Measurements from ENCODE around the gene ATP5PO. TPM values are rescaled to one million over a fixed set of nuclear protein-coding genes. Genes with fewer than 3 reads are reported as not detected.
A peak's percentile ranks its signal among the peaks of the same experiment; 100 is the strongest.

Gene ATP5PO
- total RNA-seq, 2 experiments from 2014 or later = 193 to 196 TPM

- no peaks in the 10 kb centered on the region for H3K9me3 Mint-ChIP-seq
- ChIA-PET CTCF (interaction anchor here (0.8 to 2.1 kb wide), 5 partner anchors 10 to 440 kb away, joined by 3 to 9 read pairs (median 4); no protein-coding TSS in a partner anchor), POLR2A (interaction anchor here (1.1 to 2.7 kb wide), 3 partner anchors 10 to 35 kb away, joined by 3 to 17 read pairs (median 12); no protein-coding TSS in a partner anchor)
- H3K4me1 Mint-ChIP-seq = peaks cover 33% of the 10 kb centered on the region
- peaks cover 43% of the 10 kb centered on the region for H3K36me3 Mint-ChIP-seq (ENCODE audit: low read depth)
- H3K27me3 Mint-ChIP-seq = no peaks in the 10 kb centered on the region
- H3K4me3 Mint-ChIP-seq = peak overlapping the region; percentile 94
- no peak overlapping the region for H3K27ac Mint-ChIP-seq
- no peak for DNase-seq
These were observed 1.4 kb downstream of the ATP5PO start for GRCh38 chr21:33914188-33914587.

- peaks cover 70% of the 10 kb centered on the region for H3K36me3 Mint-ChIP-seq (ENCODE audit: low read depth)
- no peak overlapping the region for H3K27ac Mint-ChIP-seq
- DNase-seq = no peak
- no peak overlapping the region for H3K4me3 Mint-ChIP-seq
- H3K27me3 Mint-ChIP-seq = no peaks in the 10 kb centered on the region
- H3K9me3 Mint-ChIP-seq = no peaks in the 10 kb centered on the region
- H3K4me1 Mint-ChIP-seq = peaks cover 17% of the 10 kb centered on the region
- ChIA-PET POLR2A (no interaction called here), CTCF (no interaction called here)
These were observed 5.8 kb downstream of the ATP5PO start for GRCh38 chr21:33909756-33910155.

- no peaks in the 10 kb centered on the region for H3K27me3 Mint-ChIP-seq
- H3K4me3 Mint-ChIP-seq = no peak overlapping the region
- H3K9me3 Mint-ChIP-seq = no peaks in the 10 kb centered on the region
- peaks cover 9% of the 10 kb centered on the region for H3K4me1 Mint-ChIP-seq
- ChIA-PET CTCF (no interaction called here), POLR2A (no interaction called here)
- peaks cover 74% of the 10 kb centered on the region for H3K36me3 Mint-ChIP-seq (ENCODE audit: low read depth)
- no peak overlapping the region for H3K27ac Mint-ChIP-seq
- DNase-seq = no peak
These were observed 6.8 kb downstream of the ATP5PO start for GRCh38 chr21:33908760-33909159.

GRCh38 chr21:33904041-33904440 lies 11.6 kb downstream of the ATP5PO start:
- peaks cover 24% of the 10 kb centered on the region for H3K4me1 Mint-ChIP-seq
- no peaks in the 10 kb centered on the region for H3K27me3 Mint-ChIP-seq
- no peak overlapping the region for H3K27ac Mint-ChIP-seq
- no peak overlapping the region for H3K4me3 Mint-ChIP-seq
- H3K36me3 Mint-ChIP-seq (ENCODE audit: low read depth) = peaks cover 72% of the 10 kb centered on the region
- POLR2A ChIA-PET = no interaction called here
- H3K9me3 Mint-ChIP-seq = no peaks in the 10 kb centered on the region
- no peak for DNase-seq
- CTCF ChIA-PET = interaction anchor here (0.8 kb wide), 1 partner anchor 10 kb away, joined by 3 read pairs; no protein-coding TSS in a partner anchor

GRCh38 chr21:33902349-33902748 lies 13.3 kb downstream of the ATP5PO start:
- Mint-ChIP-seq H3K36me3 (ENCODE audit: low read depth) (peaks cover 58% of the 10 kb centered on the region), H3K27me3 (no peaks in the 10 kb centered on the region), H3K27ac (no peak overlapping the region), H3K9me3 (no peaks in the 10 kb centered on the region), H3K4me1 (peaks cover 24% of the 10 kb centered on the region), H3K4me3 (no peak overlapping the region)
- CTCF ChIA-PET = interaction anchor here (1.0 to 1.3 kb wide), 3 partner anchors 12 to 460 kb away, joined by 3 to 6 read pairs (median 4); no protein-coding TSS in a partner anchor
- POLR2A ChIA-PET = interaction anchor here (1.0 kb wide), 1 partner anchor 46 kb away, joined by 3 read pairs; no protein-coding TSS in a partner anchor
- no peak for DNase-seq

GRCh38 chr21:33901412-33902288 lies 14.0 kb downstream of the ATP5PO start:
- Mint-ChIP-seq H3K27ac (peak overlapping the region; percentile 52), H3K27me3 (no peaks in the 10 kb centered on the region), H3K4me3 (no peak overlapping the region), H3K4me1 (peaks cover 24% of the 10 kb centered on the region), H3K9me3 (no peaks in the 10 kb centered on the region), H3K36me3 (ENCODE audit: low read depth) (peaks cover 52% of the 10 kb centered on the region)
- no peak for DNase-seq
- ChIA-PET CTCF (interaction anchor here (1.0 to 1.3 kb wide), 3 partner anchors 13 to 460 kb away, joined by 3 to 4 read pairs (median 3); no protein-coding TSS in a partner anchor), POLR2A (interaction anchor here (1.0 kb wide), 1 partner anchor 47 kb away, joined by 3 read pairs; no protein-coding TSS in a partner anchor)

GRCh38 chr21:33899199-33899598 lies 16.4 kb downstream of the ATP5PO start:
- H3K9me3 Mint-ChIP-seq = no peaks in the 10 kb centered on the region
- peaks cover 30% of the 10 kb centered on the region for H3K36me3 Mint-ChIP-seq (ENCODE audit: low read depth)
- no peak overlapping the region for H3K4me3 Mint-ChIP-seq
- no peak overlapping the region for H3K27ac Mint-ChIP-seq
- POLR2A ChIA-PET = interaction anchor here (1.5 kb wide), 1 partner anchor 16 kb away, joined by 4 read pairs; the partner anchor contains the start of gene ATP5PO
- peaks cover 12% of the 10 kb centered on the region for H3K27me3 Mint-ChIP-seq
- peaks cover 35% of the 10 kb centered on the region for H3K4me1 Mint-ChIP-seq
- no peak for DNase-seq
- CTCF ChIA-PET = no interaction called here

GRCh38 chr21:33898586-33898985 lies 17.0 kb downstream of the ATP5PO start:
- Mint-ChIP-seq H3K36me3 (ENCODE audit: low read depth) (peaks cover 27% of the 10 kb centered on the region), H3K27me3 (peaks cover 12% of the 10 kb centered on the region), H3K4me1 (peaks cover 35% of the 10 kb centered on the region), H3K9me3 (no peaks in the 10 kb centered on the region), H3K27ac (no peak overlapping the region), H3K4me3 (no peak overlapping the region)
- ChIA-PET POLR2A (interaction anchor here (1.0 to 1.5 kb wide), 2 partner anchors 17 to 258 kb away, joined by 3 to 4 read pairs; partner anchors contain the start of gene ATP5PO), CTCF (no interaction called here)
- DNase-seq = no peak

- no peak for DNase-seq
- peaks cover 18% of the 10 kb centered on the region for H3K36me3 Mint-ChIP-seq (ENCODE audit: low read depth)
- H3K4me1 Mint-ChIP-seq = peaks cover 31% of the 10 kb centered on the region
- H3K9me3 Mint-ChIP-seq = no peaks in the 10 kb centered on the region
- ChIA-PET CTCF (no interaction called here), POLR2A (no interaction called here)
- no peak overlapping the region for H3K27ac Mint-ChIP-seq
- peaks cover 12% of the 10 kb centered on the region for H3K27me3 Mint-ChIP-seq
- no peak overlapping the region for H3K4me3 Mint-ChIP-seq
These were observed 17.9 kb downstream of the ATP5PO start for GRCh38 chr21:33897739-33898138.

GRCh38 chr21:33897098-33897497 lies 18.5 kb downstream of the ATP5PO start:
- Mint-ChIP-seq H3K27me3 (peaks cover 12% of the 10 kb centered on the region), H3K36me3 (ENCODE audit: low read depth) (peaks cover 13% of the 10 kb centered on the region), H3K4me3 (no peak overlapping the region), H3K4me1 (peaks cover 25% of the 10 kb centered on the region), H3K9me3 (no peaks in the 10 kb centered on the region), H3K27ac (no peak overlapping the region)
- no peak for DNase-seq
- ChIA-PET CTCF (no interaction called here), POLR2A (no interaction called here)

- H3K27ac Mint-ChIP-seq = no peak overlapping the region
- H3K4me1 Mint-ChIP-seq = peaks cover 23% of the 10 kb centered on the region
- POLR2A ChIA-PET = no interaction called here
- H3K9me3 Mint-ChIP-seq = no peaks in the 10 kb centered on the region
- no peak overlapping the region for H3K4me3 Mint-ChIP-seq
- peaks cover 9% of the 10 kb centered on the region for H3K36me3 Mint-ChIP-seq (ENCODE audit: low read depth)
- no peak for DNase-seq
- CTCF ChIA-PET = no interaction called here
- H3K27me3 Mint-ChIP-seq = peaks cover 12% of the 10 kb centered on the region
These were observed 18.9 kb downstream of the ATP5PO start for GRCh38 chr21:33896691-33897090.

GRCh38 chr21:33895356-33895755 lies 20.2 kb downstream of the ATP5PO start:
- no peak for DNase-seq
- Mint-ChIP-seq H3K4me3 (no peak overlapping the region), H3K9me3 (no peaks in the 10 kb centered on the region), H3K27ac (no peak overlapping the region), H3K4me1 (peaks cover 16% of the 10 kb centered on the region), H3K36me3 (ENCODE audit: low read depth) (peaks cover 4% of the 10 kb centered on the region), H3K27me3 (peaks cover 14% of the 10 kb centered on the region)
- POLR2A ChIA-PET = no interaction called here
- CTCF ChIA-PET = no interaction called here

GRCh38 chr21:33894736-33895288 lies 20.8 kb downstream of the ATP5PO start:
- DNase-seq = peak; percentile 41
- ChIA-PET POLR2A (no interaction called here), CTCF (interaction anchor here (0.5 kb wide), 2 partner anchors 107 to 262 kb away, joined by 3 to 6 read pairs; no protein-coding TSS in a partner anchor)
- H3K9me3 Mint-ChIP-seq = no peaks in the 10 kb centered on the region
- peaks cover 14% of the 10 kb centered on the region for H3K4me1 Mint-ChIP-seq
- H3K4me3 Mint-ChIP-seq = no peak overlapping the region
- H3K27me3 Mint-ChIP-seq = peaks cover 14% of the 10 kb centered on the region
- H3K36me3 Mint-ChIP-seq (ENCODE audit: low read depth) = peaks cover 3% of the 10 kb centered on the region
- H3K27ac Mint-ChIP-seq = no peak overlapping the region

Data from activated CD4-positive, alpha-beta memory T cell treated with anti-CD3 and anti-CD28 coated beads, Interleukin-2, amount 10 ng/mL, durations not matched to agents 7 days and 5 days (primary cell).